Astrocyte (in vitro differentiated cells and primary cell): Measurements from ENCODE around the gene KRTAP9-8. TPM values are rescaled to one million over a fixed set of nuclear protein-coding genes. Genes with fewer than 3 reads are reported as not detected.
"Not testable (repeated sequence)": the region's sequence is repeated elsewhere in the genome, so short reads cannot be mapped to it uniquely, and the experiment has no call there.

Experiments used
- DNase-seq: peaks from one replicate; pipeline ENCODE4 v3.0.0-alpha.2; 2010; ENCODE audit warnings: low read depth
- FAIRE-seq: peaks from 2 replicates; lab custom pipeline; 2011; peaks lifted over from hg19 to GRCh38; lab: Jason Lieb, UNC
- H2AFZ ChIP-seq: 2 replicates; pipeline ENCODE4 v1.6.0; 2012; ENCODE audit warnings: low read depth, low read length, inconsistent platforms
- H3K27ac ChIP-seq: 2 replicates; pipeline ENCODE4 v1.5.1; 2011; ENCODE audit warnings: low read depth, low read length, inconsistent platforms
- H3K27me3 ChIP-seq: 2 replicates; pipeline ENCODE4 v1.6.0; 2011; ENCODE audit warnings: low read length, inconsistent platforms; ENCODE audit not compliant: insufficient read depth
- H3K36me3 ChIP-seq: 2 replicates; pipeline ENCODE4 v1.5.1; 2011; ENCODE audit warnings: low read length, inconsistent platforms; ENCODE audit not compliant: insufficient read depth
- H3K4me1 ChIP-seq: 2 replicates; pipeline ENCODE4 v1.5.1; 2011; ENCODE audit warnings: low read length, inconsistent platforms; ENCODE audit not compliant: insufficient read depth
- H3K4me2 ChIP-seq: 2 replicates; pipeline ENCODE4 v1.6.0; 2012; ENCODE audit warnings: low read length, inconsistent platforms
- H3K4me3 ChIP-seq: 2 replicates; pipeline ENCODE4 v1.5.1; 2011; ENCODE audit warnings: low read depth, mild to moderate bottlenecking, low read length, inconsistent platforms; ENCODE audit not compliant: insufficient read depth
- H3K79me2 ChIP-seq: 2 replicates; pipeline ENCODE4 v1.6.0; 2012; ENCODE audit warnings: mild to moderate bottlenecking, low read length, inconsistent platforms; ENCODE audit not compliant: insufficient read depth
- H3K9ac ChIP-seq: 2 replicates; pipeline ENCODE4 v1.6.0; 2012; ENCODE audit warnings: mild to moderate bottlenecking, low read length, inconsistent platforms
- H3K9me3 ChIP-seq: 2 replicates; pipeline ENCODE4 v1.5.1; 2012; ENCODE audit warnings: low read depth, mild to moderate bottlenecking, low read length, inconsistent platforms; ENCODE audit not compliant: insufficient read depth
- H4K20me1 ChIP-seq: 2 replicates; pipeline ENCODE4 v1.6.0; 2012; ENCODE audit warnings: low read length, inconsistent platforms; ENCODE audit not compliant: insufficient read depth
- H3K27ac Mint-ChIP-seq: one replicate; pipeline ENCODE4 v1.8.0; 2021; ENCODE audit warnings: mild to moderate bottlenecking, mixed read lengths; ENCODE audit not compliant: unreplicated experiment
- H3K27me3 Mint-ChIP-seq: one replicate; pipeline ENCODE4 v1.8.0; 2021; ENCODE audit warnings: low read depth, mixed read lengths; ENCODE audit not compliant: unreplicated experiment
- H3K36me3 Mint-ChIP-seq: one replicate; pipeline ENCODE4 v1.8.0; 2021; ENCODE audit warnings: low read depth, mixed read lengths; ENCODE audit not compliant: unreplicated experiment
- H3K4me1 Mint-ChIP-seq: one replicate; pipeline ENCODE4 v1.8.0; 2021; ENCODE audit warnings: low read depth, mixed read lengths; ENCODE audit not compliant: unreplicated experiment
- H3K4me3 Mint-ChIP-seq: one replicate; pipeline ENCODE4 v1.8.0; 2021; ENCODE audit warnings: mild to moderate bottlenecking, moderate library complexity, mixed read lengths; ENCODE audit not compliant: unreplicated experiment
- H3K9me3 Mint-ChIP-seq: one replicate; pipeline ENCODE4 v1.8.0; 2021; ENCODE audit warnings: mild to moderate bottlenecking, mixed read lengths; ENCODE audit not compliant: unreplicated experiment
- CTCF ChIP-seq: IDR thresholded peaks from 2 replicates; pipeline ENCODE4 v1.5.1; 2011; ENCODE audit warnings: low read depth, mild to moderate bottlenecking, inconsistent platforms, low read length, moderate library complexity; ENCODE audit not compliant: insufficient read depth
- EZH2 ChIP-seq: IDR thresholded peaks from 2 replicates; pipeline ENCODE4 v1.6.1; 2012; ENCODE audit warnings: mild to moderate bottlenecking, low read length, inconsistent platforms; ENCODE audit not compliant: insufficient read depth
- total RNA-seq: library from RNA; stranded (reverse); gene quantifications from 2 replicates; pipeline ENCODE4 v1.2.1, GENCODE V29; 2021

The KRTAP9-8 gene
- total RNA-seq, 1 donor from 2014 or later: not detected

- Histone ChIP-seq H3K9ac (no peak overlapping the region), H4K20me1 (no peaks in the 10 kb centered on the region), H3K4me2 (no peak overlapping the region), H3K9me3 (no peaks in the 10 kb centered on the region), H3K79me2 (no peaks in the 10 kb centered on the region), H2AFZ (no peak overlapping the region), H3K4me3 (no peak overlapping the region), H3K27me3 (no peaks in the 10 kb centered on the region), H3K4me1 (no peaks in the 10 kb centered on the region), H3K27ac (no peak overlapping the region), H3K36me3 (no peaks in the 10 kb centered on the region)
- H3K27me3 Mint-ChIP-seq: peaks cover 10% of the 10 kb centered on the region
- no peak overlapping the region for H3K27ac Mint-ChIP-seq
- no peak for DNase-seq
- FAIRE-seq: peak; percentile 54
- no peaks in the 10 kb centered on the region for H3K36me3 Mint-ChIP-seq
- no peak overlapping the region for H3K4me3 Mint-ChIP-seq
- no peaks in the 10 kb centered on the region for H3K4me1 Mint-ChIP-seq
- no peaks in the 10 kb centered on the region for H3K9me3 Mint-ChIP-seq
- TF ChIP-seq CTCF: no peak
- TF ChIP-seq EZH2: no peak
These were observed 11.7 kb upstream of the KRTAP9-8 start for GRCh38 chr17:41226051-41226450.

- H4K20me1 ChIP-seq, H2AFZ ChIP-seq, DNase-seq, H3K36me3 Mint-ChIP-seq, FAIRE-seq, H3K27ac Mint-ChIP-seq, H3K9me3 ChIP-seq, H3K9ac ChIP-seq, H3K27me3 ChIP-seq, H3K4me2 ChIP-seq, H3K4me1 Mint-ChIP-seq, H3K4me1 ChIP-seq, H3K79me2 ChIP-seq, H3K27ac ChIP-seq, H3K4me3 ChIP-seq, H3K4me3 Mint-ChIP-seq, H3K9me3 Mint-ChIP-seq, H3K36me3 ChIP-seq: not testable (repeated sequence)
- H3K27me3 Mint-ChIP-seq: peaks cover 10% of the 10 kb centered on the region
These were observed 11.2 kb upstream of the KRTAP9-8 start, which contains the start of gene KRTAP9-2 for GRCh38 chr17:41226598-41227095. TSS of gene KRTAP9-2 (plus strand) at chr17:41226648. CDS start at chr17:41226655, 7 bp downstream.

- H3K9ac ChIP-seq: no peak overlapping the region
- H3K4me3 Mint-ChIP-seq: no peak overlapping the region
- FAIRE-seq: no peak
These were observed 7.7 kb upstream of the KRTAP9-8 start for GRCh38 chr17:41230094-41230493.

More at GRCh38 chr17:41230094-41230493, 7.7 kb upstream of the KRTAP9-8 start:
- H3K27ac Mint-ChIP-seq: no peak overlapping the region
- H2AFZ ChIP-seq: no peak overlapping the region
- H3K27me3 Mint-ChIP-seq: peaks cover 24% of the 10 kb centered on the region
- H3K36me3 ChIP-seq: no peaks in the 10 kb centered on the region
- no peak for DNase-seq
- no peak overlapping the region for H3K27ac ChIP-seq
- H4K20me1 ChIP-seq: no peaks in the 10 kb centered on the region
- H3K27me3 ChIP-seq: peaks cover 4% of the 10 kb centered on the region
- no peak overlapping the region for H3K4me3 ChIP-seq
- H3K9me3 Mint-ChIP-seq: peaks cover 2% of the 10 kb centered on the region
- H3K79me2 ChIP-seq: no peaks in the 10 kb centered on the region
- H3K4me1 ChIP-seq: no peaks in the 10 kb centered on the region
- H3K4me2 ChIP-seq: no peak overlapping the region
- TF ChIP-seq CTCF: no peak
- TF ChIP-seq EZH2: no peak
- H3K9me3 ChIP-seq: no peaks in the 10 kb centered on the region
- no peaks in the 10 kb centered on the region for H3K4me1 Mint-ChIP-seq
- H3K36me3 Mint-ChIP-seq: no peaks in the 10 kb centered on the region
